Right hindlimb (tissue), 1 donor: Measurements from ENCODE around the gene FHIT.

Experiments used
- DNase-seq: peaks from one replicate; pipeline ENCODE4 v3.0.0-alpha.2; 2018

Gene FHIT

GRCh38 chr3:60756241-60757030 lies 494.8 kb downstream of the FHIT start:
- no peak for DNase-seq

- DNase-seq = no peak
Observed at GRCh38 chr3:60755094-60755493, 496.2 kb downstream of the FHIT start.

- no peak for DNase-seq
Observed at GRCh38 chr3:60754617-60755016, 496.6 kb downstream of the FHIT start.

- DNase-seq = no peak
Observed at GRCh38 chr3:60752809-60753208, 498.4 kb downstream of the FHIT start.

- DNase-seq = no peak
Observed at GRCh38 chr3:60746695-60747416, 504.4 kb downstream of the FHIT start.

GRCh38 chr3:60746043-60746638 lies 505.1 kb downstream of the FHIT start:
- no peak for DNase-seq

- DNase-seq = peak; percentile 54
Observed at GRCh38 chr3:60743631-60744164, 507.6 kb downstream of the FHIT start.

GRCh38 chr3:60742606-60743145 lies 508.6 kb downstream of the FHIT start:
- no peak for DNase-seq

- no peak for DNase-seq
Observed at GRCh38 chr3:60737633-60738399, 513.4 kb downstream of the FHIT start.

GRCh38 chr3:60730371-60730770 lies 520.9 kb downstream of the FHIT start:
- DNase-seq = no peak

- no peak for DNase-seq
Observed at GRCh38 chr3:60729056-60729455, 522.2 kb downstream of the FHIT start.

- no peak for DNase-seq
Observed at GRCh38 chr3:60728006-60728405, 523.2 kb downstream of the FHIT start.

GRCh38 chr3:60720736-60721135 lies 530.5 kb downstream of the FHIT start:
- DNase-seq = no peak

GRCh38 chr3:60716573-60716972 lies 534.7 kb downstream of the FHIT start:
- DNase-seq = no peak

GRCh38 chr3:60708191-60708975 lies 542.9 kb downstream of the FHIT start:
- no peak for DNase-seq

- no peak for DNase-seq
Observed at GRCh38 chr3:60707452-60708020, 543.7 kb downstream of the FHIT start.

GRCh38 chr3:60703956-60704736 lies 547.1 kb downstream of the FHIT start:
- DNase-seq = no peak

- DNase-seq = no peak
Observed at GRCh38 chr3:60703008-60703407, 548.2 kb downstream of the FHIT start.

- DNase-seq = no peak
Observed at GRCh38 chr3:60698117-60698516, 553.1 kb downstream of the FHIT start.

- no peak for DNase-seq
Observed at GRCh38 chr3:60697132-60697531, 554.1 kb downstream of the FHIT start.
